ENCODE measurements around the gene TNFRSF19.

TNFRSF19 gene

GRCh38 chr13:23610966-23611491 lies 40.8 kb downstream of the TNFRSF19 start:
- POLR2A ChIA-PET, result interaction anchor here (0.7 to 1.3 kb wide), 3 partner anchors 10 to 45 kb away, joined by 3 to 4 read pairs (median 3); no protein-coding TSS in a partner anchor
- no peak for TF ChIP-seq CTCF (IDR thresholded peaks at IDR 0.05; ENCODE audit: insufficient read depth, low read length, missing control alignments)
- no peak overlapping the region for H3K4me3 ChIP-seq (ENCODE audit: low read depth, low read length)
- DNase-seq (ENCODE audit: low read depth, low spot score), result no peak
- CTCF ChIA-PET, result interaction anchor here (0.6 to 1.3 kb wide), 4 partner anchors 23 to 731 kb away, joined by 3 to 4 read pairs (median 3); no protein-coding TSS in a partner anchor

GRCh38 chr13:23612182-23612581 lies 42.0 kb downstream of the TNFRSF19 start:
- ChIA-PET CTCF (no interaction called here), POLR2A (no interaction called here)
- no peak overlapping the region for H3K4me3 ChIP-seq (ENCODE audit: low read depth, low read length)
- TF ChIP-seq CTCF (IDR thresholded peaks at IDR 0.05; ENCODE audit: insufficient read depth, low read length, missing control alignments), result no peak
- no peak for DNase-seq (ENCODE audit: low read depth, low spot score)

- H3K4me3 ChIP-seq (ENCODE audit: low read depth, low read length), result no peak overlapping the region
- POLR2A ChIA-PET, result no interaction called here
- DNase-seq (ENCODE audit: low read depth, low spot score), result no peak
- CTCF ChIA-PET, result no interaction called here
- no peak for TF ChIP-seq CTCF (IDR thresholded peaks at IDR 0.05; ENCODE audit: insufficient read depth, low read length, missing control alignments)
These were observed 42.5 kb downstream of the TNFRSF19 start for GRCh38 chr13:23612731-23613130.

- no peak for TF ChIP-seq CTCF (IDR thresholded peaks at IDR 0.05; ENCODE audit: insufficient read depth, low read length, missing control alignments)
- CTCF ChIA-PET, result no interaction called here
- no peak overlapping the region for H3K4me3 ChIP-seq (ENCODE audit: low read depth, low read length)
- no peak for DNase-seq (ENCODE audit: low read depth, low spot score)
- POLR2A ChIA-PET, result no interaction called here
These were observed 43.4 kb downstream of the TNFRSF19 start for GRCh38 chr13:23613596-23613995.

GRCh38 chr13:23615395-23616081 lies 45.3 kb downstream of the TNFRSF19 start:
- DNase-seq (ENCODE audit: low read depth, low spot score), result no peak
- no peak for TF ChIP-seq CTCF (IDR thresholded peaks at IDR 0.05; ENCODE audit: insufficient read depth, low read length, missing control alignments)
- H3K4me3 ChIP-seq (ENCODE audit: low read depth, low read length), result no peak overlapping the region
- ChIA-PET CTCF (no interaction called here), POLR2A (no interaction called here)

- no peak overlapping the region for H3K4me3 ChIP-seq (ENCODE audit: low read depth, low read length)
- no peak for TF ChIP-seq CTCF (IDR thresholded peaks at IDR 0.05; ENCODE audit: insufficient read depth, low read length, missing control alignments)
- no peak for DNase-seq (ENCODE audit: low read depth, low spot score)
- ChIA-PET CTCF (no interaction called here), POLR2A (no interaction called here)
These were observed 46.0 kb downstream of the TNFRSF19 start for GRCh38 chr13:23616228-23616627.

All from AG04449 (cell line).